ENCODE data around the gene CFAP57. TPM values are rescaled to one million over a fixed set of nuclear protein-coding genes. Genes with fewer than 3 reads are reported as not detected.

The CFAP57 gene
- total RNA-seq, 1 donor from 2014 or later = 0.17 TPM

- TF ChIP-seq CTCF (IDR thresholded peaks at IDR 0.05) = no peak
Observed at GRCh38 chr1:43220905-43221778, 49.0 kb downstream of the CFAP57 start.

GRCh38 chr1:43221797-43222196 lies 49.7 kb downstream of the CFAP57 start:
- intact Hi-C loops (cut with DNase I) = no loop called here
- no peak for TF ChIP-seq CTCF (IDR thresholded peaks at IDR 0.05)
- H3K36me3 ChIP-seq = no peaks in the 10 kb centered on the region
- no peak overlapping the region for H3K4me3 ChIP-seq
- DNase-seq (no peak), ATAC-seq (no peak)
- no peaks in the 10 kb centered on the region for H3K9me3 ChIP-seq
- no peaks in the 10 kb centered on the region for H3K4me1 ChIP-seq
- H3K27ac ChIP-seq = no peak overlapping the region
- no peaks in the 10 kb centered on the region for H3K27me3 ChIP-seq

More at GRCh38 chr1:43220905-43221778, 49.0 kb downstream of the CFAP57 start:
- Histone ChIP-seq H3K9me3 (no peaks in the 10 kb centered on the region), H3K27ac (no peak overlapping the region), H3K36me3 (no peaks in the 10 kb centered on the region), H3K4me3 (no peak overlapping the region), H3K27me3 (no peaks in the 10 kb centered on the region), H3K4me1 (no peaks in the 10 kb centered on the region)
- intact Hi-C loops (cut with DNase I) = no loop called here
- ATAC-seq (peak; percentile 24), DNase-seq (no peak)

- TF ChIP-seq CTCF (IDR thresholded peaks at IDR 0.05) = no peak
- no peaks in the 10 kb centered on the region for H3K9me3 ChIP-seq
- no peak for ATAC-seq
- no peak for DNase-seq
- intact Hi-C loops (cut with DNase I) = no loop called here
- H3K27ac ChIP-seq = no peak overlapping the region
- no peak overlapping the region for H3K4me3 ChIP-seq
- H3K4me1 ChIP-seq = peaks cover 4% of the 10 kb centered on the region
- H3K27me3 ChIP-seq = no peaks in the 10 kb centered on the region
- no peaks in the 10 kb centered on the region for H3K36me3 ChIP-seq
Observed at GRCh38 chr1:43222879-43223278, 50.7 kb downstream of the CFAP57 start.

GRCh38 chr1:43225168-43225567 lies 53.0 kb downstream of the CFAP57 start:
- no peak overlapping the region for H3K27ac ChIP-seq
- H3K4me3 ChIP-seq = no peak overlapping the region
- DNase-seq = no peak
- intact Hi-C loops (cut with DNase I) = loop anchor here (5.0 kb wide), 1 partner anchor 187 kb away; no protein-coding TSS in a partner anchor
- ATAC-seq = no peak
- H3K9me3 ChIP-seq = no peaks in the 10 kb centered on the region
- TF ChIP-seq CTCF (IDR thresholded peaks at IDR 0.05) = no peak
- H3K4me1 ChIP-seq = peaks cover 4% of the 10 kb centered on the region
- no peaks in the 10 kb centered on the region for H3K36me3 ChIP-seq
- H3K27me3 ChIP-seq = no peaks in the 10 kb centered on the region

GRCh38 chr1:43227143-43227764 lies 55.1 kb downstream of the CFAP57 start:
- ATAC-seq (peak; percentile 93), DNase-seq (peak; percentile 87)
- peak; percentile 96 for TF ChIP-seq CTCF (IDR thresholded peaks at IDR 0.05)
- no peaks in the 10 kb centered on the region for H3K9me3 ChIP-seq
- intact Hi-C loops (cut with DNase I) = loop anchor here (5.0 kb wide), 1 partner anchor 185 kb away; no protein-coding TSS in a partner anchor
- H3K4me1 ChIP-seq = peaks cover 7% of the 10 kb centered on the region
- H3K4me3 ChIP-seq = no peak overlapping the region
- H3K27me3 ChIP-seq = no peaks in the 10 kb centered on the region
- H3K36me3 ChIP-seq = no peaks in the 10 kb centered on the region
- H3K27ac ChIP-seq = peak overlapping the region; percentile 32

All from upper lobe of right lung (tissue), 1 donor.